ENCODE results near the gene SH3D19.

DNA sequence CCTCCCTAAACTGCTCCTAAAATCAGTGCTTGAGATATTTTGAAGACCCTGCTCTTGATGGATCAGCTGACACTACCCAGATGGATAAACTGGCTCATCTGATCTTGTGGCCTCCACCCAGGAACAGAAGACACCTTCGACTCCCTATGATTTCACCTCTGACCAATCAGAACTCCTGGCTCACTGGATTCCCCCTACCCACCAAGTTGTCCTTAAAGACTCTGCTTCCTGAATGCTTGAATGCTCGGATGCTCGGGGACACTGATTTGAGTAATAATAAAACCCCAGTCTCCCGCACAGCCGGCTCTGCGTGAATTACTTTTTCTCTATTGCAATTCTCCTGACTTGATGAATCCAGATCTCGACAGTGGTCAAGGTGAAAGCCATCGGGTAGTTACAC lies 237.9 kb downstream of the SH3D19 start:
- TF ChIP-seq, protein P1, sequence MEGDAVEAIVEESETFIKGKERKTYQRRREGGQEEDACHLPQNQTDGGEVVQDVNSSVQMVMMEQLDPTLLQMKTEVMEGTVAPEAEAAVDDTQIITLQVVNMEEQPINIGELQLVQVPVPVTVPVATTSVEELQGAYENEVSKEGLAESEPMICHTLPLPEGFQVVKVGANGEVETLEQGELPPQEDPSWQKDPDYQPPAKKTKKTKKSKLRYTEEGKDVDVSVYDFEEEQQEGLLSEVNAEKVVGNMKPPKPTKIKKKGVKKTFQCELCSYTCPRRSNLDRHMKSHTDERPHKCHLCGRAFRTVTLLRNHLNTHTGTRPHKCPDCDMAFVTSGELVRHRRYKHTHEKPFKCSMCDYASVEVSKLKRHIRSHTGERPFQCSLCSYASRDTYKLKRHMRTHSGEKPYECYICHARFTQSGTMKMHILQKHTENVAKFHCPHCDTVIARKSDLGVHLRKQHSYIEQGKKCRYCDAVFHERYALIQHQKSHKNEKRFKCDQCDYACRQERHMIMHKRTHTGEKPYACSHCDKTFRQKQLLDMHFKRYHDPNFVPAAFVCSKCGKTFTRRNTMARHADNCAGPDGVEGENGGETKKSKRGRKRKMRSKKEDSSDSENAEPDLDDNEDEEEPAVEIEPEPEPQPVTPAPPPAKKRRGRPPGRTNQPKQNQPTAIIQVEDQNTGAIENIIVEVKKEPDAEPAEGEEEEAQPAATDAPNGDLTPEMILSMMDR (IDR thresholded peaks at IDR 0.05): no peak
- TF ChIP-seq POLR2AphosphoS5 (IDR thresholded peaks at IDR 0.05): no peak
